ENCODE measurements around the gene PAPLN.

GRCh38 chr14:73258076-73258475 is 20.8 kb downstream of the PAPLN start:
- TF ChIP-seq EP300 (IDR thresholded peaks at IDR 0.05; ENCODE audit: low read depth) (no peak), CTCF (IDR thresholded peaks at IDR 0.05) (no peak)
